ENCODE data around the gene KRTAP22-2. TPM values are rescaled to one million over a fixed set of nuclear protein-coding genes. Genes with fewer than 3 reads are reported as not detected.

KRTAP22-2 gene
- polyA plus RNA-seq, 3 donors from 2014 or later: not detected

- Mint-ChIP-seq H3K27ac (no peak within 1 kb of the TSS), H3K4me3 (no peak within 1 kb of the TSS), H3K36me3 (no peaks in the 10 kb centered on the region), H3K4me1 (no peaks in the 10 kb centered on the region), H3K9me3 (peaks cover 0 to 23% (median 12%) of the 10 kb centered on the region in 6 donors), H3K27me3 (ENCODE audit: low read depth in 3 of 3) (no peaks in the 10 kb centered on the region)
- DNase-seq: no peak
Measured at GRCh38 chr21:30541764-30542163, 48.4 kb downstream of the KRTAP22-2 start, which contains the start of gene KRTAP19-6. Gene KRTAP19-6 (minus strand): TSS chr21:30541864. CDS start chr21:30541833, 31 bp downstream.

Other genes with a start within 250 kb of the KRTAP22-2 start
- gene KRTAP23-1, start 241.8 kb downstream of the KRTAP22-2 start, polyA plus RNA-seq: not detected
- gene KRTAP13-2, start 218.1 kb downstream of the KRTAP22-2 start, polyA plus RNA-seq: not detected
- not detected for gene KRTAP13-1, start 194.4 kb downstream of the KRTAP22-2 start, polyA plus RNA-seq
- not detected for gene KRTAP13-3, start 164.5 kb downstream of the KRTAP22-2 start, polyA plus RNA-seq
- not detected for gene KRTAP13-4, start 160.2 kb downstream of the KRTAP22-2 start, polyA plus RNA-seq
- not detected for gene KRTAP15-1, start 150.1 kb downstream of the KRTAP22-2 start, polyA plus RNA-seq
- gene KRTAP19-1, start 110.0 kb downstream of the KRTAP22-2 start, polyA plus RNA-seq: not detected
- not detected for gene KRTAP19-2, start 103.0 kb downstream of the KRTAP22-2 start, polyA plus RNA-seq
- not detected for gene KRTAP19-3, start 98.4 kb downstream of the KRTAP22-2 start, polyA plus RNA-seq
- gene KRTAP19-4, start 93.2 kb downstream of the KRTAP22-2 start, polyA plus RNA-seq: not detected
- not detected for gene KRTAP19-5, start 88.3 kb downstream of the KRTAP22-2 start, polyA plus RNA-seq
- gene KRTAP19-6, start 48.5 kb downstream of the KRTAP22-2 start, polyA plus RNA-seq: not detected
- not detected for gene KRTAP19-7, start 29.1 kb downstream of the KRTAP22-2 start, polyA plus RNA-seq
- gene KRTAP6-3, start 2.0 kb upstream of the KRTAP22-2 start, polyA plus RNA-seq: not detected
- gene KRTAP6-2, start 8.5 kb upstream of the KRTAP22-2 start, polyA plus RNA-seq: not detected
- not detected for gene KRTAP22-1, start 10.7 kb upstream of the KRTAP22-2 start, polyA plus RNA-seq
- gene KRTAP6-1, start 23.5 kb upstream of the KRTAP22-2 start, polyA plus RNA-seq: not detected
- not detected for gene KRTAP20-1, start 26.0 kb upstream of the KRTAP22-2 start, polyA plus RNA-seq
- gene KRTAP20-4, start 30.2 kb upstream of the KRTAP22-2 start, polyA plus RNA-seq: not detected
- gene KRTAP20-2, start 44.8 kb upstream of the KRTAP22-2 start, polyA plus RNA-seq: not detected
- not detected for gene KRTAP20-3, start 52.5 kb upstream of the KRTAP22-2 start, polyA plus RNA-seq
- not detected for gene KRTAP21-3, start 128.4 kb upstream of the KRTAP22-2 start, polyA plus RNA-seq
- not detected for gene KRTAP21-2, start 156.9 kb upstream of the KRTAP22-2 start, polyA plus RNA-seq
- gene KRTAP21-1, start 165.0 kb upstream of the KRTAP22-2 start, polyA plus RNA-seq: not detected
- gene KRTAP8-1, start 222.9 kb upstream of the KRTAP22-2 start, polyA plus RNA-seq: not detected
- not detected for gene KRTAP7-1, start 239.4 kb upstream of the KRTAP22-2 start, polyA plus RNA-seq